Measurements from ENCODE around the gene MUC6. TPM values are rescaled to one million over a fixed set of nuclear protein-coding genes. Genes with fewer than 3 reads are reported as not detected.

MUC6 gene
- total RNA-seq, 2 experiments from 2014 or later = not detected

- DNase-seq (no peak), ATAC-seq (no peak)
- H3K27me3 Mint-ChIP-seq = no peaks in the 10 kb centered on the region
- intact Hi-C loops (cut with DNase I, micrococcal nuclease) = no loop called here
- H3K4me3 Mint-ChIP-seq = no peak overlapping the region
- ChIA-PET POLR2A (no interaction called here), CTCF (no interaction called here)
- H3K9me3 Mint-ChIP-seq (ENCODE audit: low read depth) = no peaks in the 10 kb centered on the region
- no peaks in the 10 kb centered on the region for H3K36me3 Mint-ChIP-seq (ENCODE audit: low read depth)
- no peaks in the 10 kb centered on the region for H3K4me1 Mint-ChIP-seq
- H3K27ac Mint-ChIP-seq = no peak overlapping the region
These were observed 18.7 kb upstream of the MUC6 start for GRCh38 chr11:1055109-1055703.

- H3K9me3 Mint-ChIP-seq (ENCODE audit: low read depth) = no peaks in the 10 kb centered on the region
- no peaks in the 10 kb centered on the region for H3K27me3 Mint-ChIP-seq
- H3K4me1 Mint-ChIP-seq = no peaks in the 10 kb centered on the region
- no peak overlapping the region for H3K4me3 Mint-ChIP-seq
- DNase-seq (no peak), ATAC-seq (no peak)
- no peaks in the 10 kb centered on the region for H3K36me3 Mint-ChIP-seq (ENCODE audit: low read depth)
- no peak overlapping the region for H3K27ac Mint-ChIP-seq
- CTCF ChIA-PET = interaction anchor here (1.1 kb wide), 1 partner anchor 206 kb away, joined by 3 read pairs; no protein-coding TSS in a partner anchor
- intact Hi-C loops (cut with DNase I, micrococcal nuclease) = no loop called here
- POLR2A ChIA-PET = no interaction called here
These were observed 17.9 kb upstream of the MUC6 start for GRCh38 chr11:1054143-1055108.

- H3K27ac Mint-ChIP-seq = no peak overlapping the region
- H3K4me3 Mint-ChIP-seq = no peak overlapping the region
- H3K36me3 Mint-ChIP-seq (ENCODE audit: low read depth) = no peaks in the 10 kb centered on the region
- no peak for ATAC-seq
- no peaks in the 10 kb centered on the region for H3K9me3 Mint-ChIP-seq (ENCODE audit: low read depth)
- CTCF ChIA-PET = interaction anchor here (0.5 to 1.1 kb wide), 2 partner anchors 102 to 205 kb away, joined by 3 read pairs; no protein-coding TSS in a partner anchor
- H3K27me3 Mint-ChIP-seq = peaks cover 2% of the 10 kb centered on the region
- no peak for DNase-seq
- no peaks in the 10 kb centered on the region for H3K4me1 Mint-ChIP-seq
- intact Hi-C loops (cut with DNase I, micrococcal nuclease) = no loop called here
- POLR2A ChIA-PET = no interaction called here
These were observed 16.8 kb upstream of the MUC6 start for GRCh38 chr11:1053121-1053901.

- intact Hi-C loops (cut with DNase I, micrococcal nuclease) = no loop called here
- Mint-ChIP-seq H3K27ac (no peak overlapping the region), H3K9me3 (ENCODE audit: low read depth) (no peaks in the 10 kb centered on the region), H3K4me3 (no peak overlapping the region), H3K4me1 (no peaks in the 10 kb centered on the region), H3K27me3 (peaks cover 4% of the 10 kb centered on the region), H3K36me3 (ENCODE audit: low read depth) (no peaks in the 10 kb centered on the region)
- ATAC-seq = no peak
- DNase-seq = no peak
- POLR2A ChIA-PET = no interaction called here
- CTCF ChIA-PET = interaction anchor here (0.5 kb wide), 1 partner anchor 101 kb away, joined by 3 read pairs; no protein-coding TSS in a partner anchor
These were observed 15.9 kb upstream of the MUC6 start for GRCh38 chr11:1052133-1053011.

- peaks cover 4% of the 10 kb centered on the region for H3K27me3 Mint-ChIP-seq
- POLR2A ChIA-PET = no interaction called here
These were observed 15.0 kb upstream of the MUC6 start for GRCh38 chr11:1051356-1052132.

GRCh38 chr11:1050581-1051355 lies 14.2 kb upstream of the MUC6 start:
- H3K27me3 Mint-ChIP-seq = peaks cover 4% of the 10 kb centered on the region

More at GRCh38 chr11:1051356-1052132, 15.0 kb upstream of the MUC6 start:
- H3K4me1 Mint-ChIP-seq = no peaks in the 10 kb centered on the region
- no peak overlapping the region for H3K27ac Mint-ChIP-seq
- no peak for ATAC-seq
- H3K9me3 Mint-ChIP-seq (ENCODE audit: low read depth) = no peaks in the 10 kb centered on the region
- DNase-seq = no peak
- intact Hi-C loops (cut with DNase I, micrococcal nuclease) = loop anchor here (1.0 kb wide), 2 partner anchors 126 to 203 kb away; partner anchors contain the start of gene AP2A2 (in 1 of the 2)
- no peak overlapping the region for H3K4me3 Mint-ChIP-seq
- CTCF ChIA-PET = no interaction called here
- H3K36me3 Mint-ChIP-seq (ENCODE audit: low read depth) = no peaks in the 10 kb centered on the region

GRCh38 chr11:1049911-1050580 lies 13.5 kb upstream of the MUC6 start:
- no peak overlapping the region for H3K4me3 Mint-ChIP-seq
- peaks cover 4% of the 10 kb centered on the region for H3K27me3 Mint-ChIP-seq
- intact Hi-C loops (cut with DNase I, micrococcal nuclease) = no loop called here
- H3K9me3 Mint-ChIP-seq (ENCODE audit: low read depth) = no peaks in the 10 kb centered on the region
- no peak overlapping the region for H3K27ac Mint-ChIP-seq
- DNase-seq (no peak), ATAC-seq (no peak)
- CTCF ChIA-PET = interaction anchor here (0.6 to 0.9 kb wide), 3 partner anchors 156 to 286 kb away, joined by 3 to 4 read pairs (median 4); no protein-coding TSS in a partner anchor
- POLR2A ChIA-PET = no interaction called here
- no peaks in the 10 kb centered on the region for H3K4me1 Mint-ChIP-seq
- no peaks in the 10 kb centered on the region for H3K36me3 Mint-ChIP-seq (ENCODE audit: low read depth)

More at GRCh38 chr11:1050581-1051355, 14.2 kb upstream of the MUC6 start:
- intact Hi-C loops (cut with DNase I, micrococcal nuclease) = loop anchor here (1.0 kb wide), 2 partner anchors 125 to 202 kb away; partner anchors contain the start of gene AP2A2 (in 1 of the 2)
- Mint-ChIP-seq H3K27ac (no peak overlapping the region), H3K4me1 (no peaks in the 10 kb centered on the region), H3K4me3 (no peak overlapping the region), H3K9me3 (ENCODE audit: low read depth) (no peaks in the 10 kb centered on the region), H3K36me3 (ENCODE audit: low read depth) (no peaks in the 10 kb centered on the region)
- DNase-seq (peak; percentile 79), ATAC-seq (peak; percentile 96)
- POLR2A ChIA-PET = no interaction called here
- CTCF ChIA-PET = interaction anchor here (0.6 to 0.9 kb wide), 2 partner anchors 202 to 287 kb away, joined by 4 read pairs; no protein-coding TSS in a partner anchor

- POLR2A ChIA-PET = no interaction called here
- ATAC-seq = no peak
- Mint-ChIP-seq H3K4me3 (no peak overlapping the region), H3K36me3 (ENCODE audit: low read depth) (no peaks in the 10 kb centered on the region), H3K4me1 (no peaks in the 10 kb centered on the region), H3K27ac (no peak overlapping the region), H3K9me3 (ENCODE audit: low read depth) (no peaks in the 10 kb centered on the region), H3K27me3 (peaks cover 4% of the 10 kb centered on the region)
- DNase-seq = no peak
- CTCF ChIA-PET = interaction anchor here (0.7 kb wide), 1 partner anchor 155 kb away, joined by 3 read pairs; no protein-coding TSS in a partner anchor
- intact Hi-C loops (cut with DNase I, micrococcal nuclease) = no loop called here
These were observed 12.9 kb upstream of the MUC6 start for GRCh38 chr11:1049431-1049891.

GRCh38 chr11:1049071-1049405 lies 12.5 kb upstream of the MUC6 start:
- ChIA-PET CTCF (no interaction called here), POLR2A (no interaction called here)
- no peaks in the 10 kb centered on the region for H3K4me1 Mint-ChIP-seq
- no peak for ATAC-seq
- H3K4me3 Mint-ChIP-seq = no peak overlapping the region
- intact Hi-C loops (cut with DNase I, micrococcal nuclease) = no loop called here
- H3K9me3 Mint-ChIP-seq (ENCODE audit: low read depth) = no peaks in the 10 kb centered on the region
- H3K27ac Mint-ChIP-seq = no peak overlapping the region
- no peak for DNase-seq
- peaks cover 4% of the 10 kb centered on the region for H3K27me3 Mint-ChIP-seq
- no peaks in the 10 kb centered on the region for H3K36me3 Mint-ChIP-seq (ENCODE audit: low read depth)
